Jurkat, Clone E6-1 (cell line): ENCODE data around the gene PRKCB.
"Not testable (repeated sequence)": the region's sequence is repeated elsewhere in the genome, so short reads cannot be mapped to it uniquely, and the experiment has no call there.

Experiments used
- DNase-seq: peaks from one replicate; pipeline ENCODE4 v3.0.0-alpha.2; 2011; ENCODE audit warnings: low read depth, low spot score
- H3K4me3 ChIP-seq: 2 replicates; pipeline ENCODE4 v1.5.1; 2011; ENCODE audit warnings: mild to moderate bottlenecking, low read length, control low read depth, moderate library complexity

Gene PRKCB

DNA sequence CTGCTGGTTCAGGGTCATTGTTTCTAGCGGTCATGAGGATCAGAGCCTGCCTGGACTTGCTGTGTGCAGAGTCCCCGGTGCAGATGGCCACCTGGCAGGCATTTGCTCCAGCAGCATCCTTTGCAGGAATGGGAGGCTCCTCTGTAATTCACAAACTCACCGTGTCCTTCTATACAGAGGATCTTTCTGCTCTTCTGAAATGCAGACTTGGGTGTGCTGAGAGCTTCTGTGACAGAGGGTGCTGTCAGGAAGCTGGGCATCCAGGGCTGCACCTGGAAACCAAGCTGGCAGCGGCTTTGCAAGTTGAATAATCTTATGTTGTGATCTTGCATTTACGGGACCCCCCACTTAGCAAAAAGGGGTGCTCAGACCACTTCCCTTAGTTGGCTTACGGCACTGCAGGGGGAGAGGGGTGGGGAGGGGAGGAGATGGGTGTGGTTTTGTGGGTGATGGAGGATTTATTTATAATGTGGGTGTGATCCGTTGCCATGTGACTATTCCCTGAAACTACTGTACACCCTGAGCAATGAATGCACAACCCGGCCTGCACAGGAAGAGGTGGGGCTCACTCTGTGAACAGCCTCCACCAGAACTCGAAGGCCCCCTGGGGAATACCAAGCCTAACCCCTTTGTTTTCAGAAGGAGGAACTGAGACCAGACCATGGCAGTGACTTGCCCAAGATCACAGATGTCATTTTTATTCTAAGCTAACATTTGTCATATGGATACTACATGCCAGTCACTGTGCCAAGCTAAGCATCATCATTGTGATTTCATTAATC, 178.3 kb downstream of the PRKCB start:
- peak overlapping the region; percentile 19 for H3K4me3 ChIP-seq
- peak; percentile 96 for DNase-seq

DNA sequence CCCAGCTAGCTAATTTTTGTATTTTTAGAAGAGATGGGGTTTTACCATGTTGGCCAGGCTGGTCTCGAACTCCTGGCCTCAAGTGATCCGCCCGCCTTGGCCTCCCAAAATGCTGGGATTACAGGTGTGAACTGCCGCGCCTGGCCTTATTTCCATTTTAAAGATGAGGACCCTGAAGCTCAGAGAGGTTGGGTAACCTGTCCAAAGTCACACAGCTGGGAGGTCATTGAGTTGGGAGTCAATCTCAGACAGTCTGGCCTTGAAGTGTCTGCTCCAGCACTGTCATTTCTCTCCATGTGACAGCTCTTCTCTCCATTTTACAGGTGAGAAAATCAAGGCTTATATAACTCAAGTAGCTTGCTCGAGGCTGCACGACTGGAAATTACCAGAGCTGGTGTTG, 179.2 kb downstream of the PRKCB start:
- DNase-seq, H3K4me3 ChIP-seq: not testable (repeated sequence)

DNA sequence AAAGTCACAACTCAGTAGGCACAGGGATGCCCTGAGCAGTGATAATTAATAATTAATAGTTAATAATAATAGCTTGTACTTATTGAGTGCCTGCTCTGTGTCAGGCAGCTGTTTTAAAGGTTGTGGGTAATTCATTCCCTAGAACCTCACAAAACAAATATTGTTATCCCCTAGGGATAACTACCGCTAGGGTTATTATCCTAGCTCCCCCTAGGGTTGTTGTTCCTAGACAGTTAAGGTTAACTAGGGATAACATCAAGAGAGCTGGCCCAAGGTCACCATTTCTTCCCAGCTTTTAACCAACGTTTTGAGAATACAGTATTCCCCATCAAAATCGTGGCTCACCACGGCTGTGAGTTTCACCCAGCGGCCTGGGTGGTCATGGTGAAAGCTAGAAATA, 180.1 kb downstream of the PRKCB start:
- H3K4me3 ChIP-seq: no peak overlapping the region
- DNase-seq: no peak

DNA sequence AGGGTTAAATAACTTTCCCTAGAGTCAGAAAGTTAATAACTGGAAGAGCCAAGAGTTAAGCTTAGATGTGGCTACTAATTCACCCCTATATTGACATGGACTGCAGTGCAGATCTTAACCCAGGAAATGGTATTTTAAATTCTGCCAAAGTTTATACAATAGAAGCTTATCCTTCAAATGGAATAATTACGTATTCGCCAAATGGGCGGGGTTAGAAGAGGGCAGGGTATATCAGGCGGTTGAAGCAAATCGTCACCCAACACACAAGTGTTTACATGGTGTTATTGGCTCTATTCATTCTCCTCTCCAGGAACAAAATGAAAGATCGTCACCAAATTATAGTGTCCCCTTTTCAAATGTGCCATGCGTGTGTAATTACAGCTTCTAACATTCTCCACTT, 182.7 kb downstream of the PRKCB start:
- H3K4me3 ChIP-seq: no peak overlapping the region
- DNase-seq: no peak

DNA sequence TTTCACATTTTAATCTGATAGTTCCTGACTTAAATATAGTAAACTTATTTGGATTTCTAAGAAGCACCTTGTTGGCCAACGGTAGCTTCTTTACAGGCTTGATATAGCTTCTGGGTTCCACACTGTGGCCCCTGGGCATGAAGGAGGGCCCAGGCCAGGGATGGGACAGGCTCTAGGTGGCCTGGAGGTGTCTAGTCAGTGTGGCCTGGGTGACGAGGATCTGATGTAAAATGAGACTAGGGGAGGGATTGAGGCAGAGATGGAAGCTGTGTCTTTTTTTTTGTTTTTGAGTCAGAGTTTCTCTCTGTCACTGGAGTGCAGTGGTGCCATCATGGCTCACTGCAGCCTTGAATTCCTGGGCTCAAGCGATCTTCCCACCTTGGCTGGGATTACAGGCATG, 187.0 kb downstream of the PRKCB start:
- no peak for DNase-seq
- no peak overlapping the region for H3K4me3 ChIP-seq

DNA sequence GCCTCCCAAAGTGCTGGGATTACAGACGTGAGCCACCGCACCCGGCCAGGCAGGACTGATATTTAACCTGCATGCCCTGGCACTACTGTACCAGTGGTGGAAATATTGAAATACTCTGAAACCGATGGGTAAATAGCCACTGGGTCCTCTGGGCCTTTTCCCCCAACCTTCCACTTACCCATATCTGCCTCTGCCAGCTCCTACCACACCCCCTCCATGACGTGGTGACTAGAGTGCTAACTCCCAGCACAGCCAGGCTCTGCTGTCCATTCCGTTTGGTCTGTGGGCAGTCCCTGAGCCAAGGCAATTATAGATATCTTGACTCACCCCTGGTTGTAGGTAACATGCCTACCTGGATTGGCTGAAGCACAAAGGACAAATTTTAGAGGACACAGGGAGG, 187.8 kb downstream of the PRKCB start:
- H3K4me3 ChIP-seq: no peak overlapping the region
- no peak for DNase-seq

DNA sequence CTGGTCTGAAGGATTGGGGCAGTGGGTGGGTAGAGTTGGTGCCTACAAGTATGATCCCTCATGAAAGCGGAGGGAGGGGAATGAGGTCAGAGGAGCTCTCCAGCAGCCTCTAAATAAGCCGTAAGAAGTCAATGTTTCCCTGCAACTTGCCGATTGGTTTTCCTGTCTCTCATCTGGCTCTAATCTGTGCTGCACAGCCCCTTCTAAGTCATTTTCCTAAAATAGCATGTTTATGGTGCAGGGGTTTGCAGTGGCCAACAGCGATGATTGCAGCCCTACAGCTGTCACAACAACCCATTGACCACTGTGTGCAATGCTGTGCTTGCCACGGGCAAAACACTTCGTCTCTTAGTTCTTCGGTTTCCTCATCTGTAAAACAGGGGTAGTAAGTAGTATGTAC, 189.2 kb downstream of the PRKCB start:
- H3K4me3 ChIP-seq: no peak overlapping the region
- DNase-seq: no peak

DNA sequence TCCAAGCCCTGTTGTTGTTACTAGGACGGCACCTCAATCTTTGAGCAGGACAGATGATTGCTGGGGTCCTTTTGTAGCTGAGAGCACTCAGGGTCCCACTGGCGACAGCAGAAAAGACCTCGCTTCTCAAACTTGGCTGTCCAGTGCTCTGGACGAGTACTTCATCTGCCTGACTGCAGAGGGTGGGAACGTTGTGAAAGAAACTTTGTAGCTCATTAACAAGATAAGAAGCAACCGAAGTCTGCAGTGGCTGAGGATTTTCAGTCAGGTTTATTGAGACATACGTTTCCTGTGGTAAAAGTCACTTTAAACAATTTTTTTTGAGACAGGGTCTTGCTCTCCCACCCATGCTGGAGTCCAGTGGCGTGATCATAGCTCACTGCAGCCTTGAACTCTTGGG, 191.7 kb downstream of the PRKCB start:
- H3K4me3 ChIP-seq: no peak overlapping the region
- no peak for DNase-seq

DNA sequence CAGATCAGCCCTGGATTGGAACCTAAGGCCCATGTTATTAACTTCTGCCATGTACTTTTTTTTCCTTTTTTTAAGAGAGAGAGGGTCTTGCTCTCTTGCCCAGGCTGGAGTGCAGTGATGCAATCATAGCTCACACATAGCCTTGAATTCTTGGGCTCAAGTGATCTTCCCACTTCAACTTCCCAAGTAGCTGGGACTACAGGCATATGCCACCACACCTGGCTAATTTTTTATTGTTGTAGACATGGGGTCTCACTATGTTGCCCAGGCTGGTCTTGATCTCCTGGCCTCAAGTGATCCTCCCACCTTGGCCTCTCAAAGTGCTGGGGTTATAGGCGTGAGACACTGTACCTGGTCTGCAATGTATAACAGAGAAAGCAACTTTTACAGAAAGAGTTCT, 194.1 kb downstream of the PRKCB start:
- DNase-seq, H3K4me3 ChIP-seq: not testable (repeated sequence)

DNA sequence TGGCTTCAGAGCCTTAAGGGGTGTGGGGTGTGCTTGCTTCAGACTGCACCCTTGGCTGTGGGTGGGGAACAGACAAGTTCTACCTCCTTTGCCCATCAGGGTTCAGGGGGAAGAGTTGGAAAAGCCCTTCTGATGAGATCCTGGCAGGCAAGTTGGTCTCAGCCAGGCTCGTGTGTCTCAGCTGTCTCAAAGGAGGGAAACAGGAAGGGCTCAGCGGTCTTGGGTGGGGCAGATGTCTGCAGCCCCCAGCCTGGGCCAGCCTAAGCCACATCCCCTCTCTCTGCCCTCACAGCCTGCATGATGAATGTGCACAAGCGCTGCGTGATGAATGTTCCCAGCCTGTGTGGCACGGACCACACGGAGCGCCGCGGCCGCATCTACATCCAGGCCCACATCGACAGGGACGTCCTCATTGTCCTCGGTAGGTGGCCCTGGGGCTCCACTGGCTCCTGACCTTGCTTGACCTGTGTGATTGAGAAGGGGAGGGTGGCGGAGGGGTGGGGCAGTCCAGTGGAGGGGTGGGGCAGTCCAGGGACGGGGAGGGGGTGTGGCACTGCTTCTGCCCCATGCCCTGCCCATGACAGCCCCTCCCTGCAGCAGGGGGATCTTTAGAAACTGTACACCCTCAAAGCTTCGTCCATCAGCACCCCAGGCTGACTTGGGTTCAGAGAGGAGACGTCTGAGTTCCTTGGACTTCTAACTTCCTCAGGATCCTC, 199.5 kb downstream of the PRKCB start:
- H3K4me3 ChIP-seq: no peak overlapping the region
- DNase-seq: no peak

DNA sequence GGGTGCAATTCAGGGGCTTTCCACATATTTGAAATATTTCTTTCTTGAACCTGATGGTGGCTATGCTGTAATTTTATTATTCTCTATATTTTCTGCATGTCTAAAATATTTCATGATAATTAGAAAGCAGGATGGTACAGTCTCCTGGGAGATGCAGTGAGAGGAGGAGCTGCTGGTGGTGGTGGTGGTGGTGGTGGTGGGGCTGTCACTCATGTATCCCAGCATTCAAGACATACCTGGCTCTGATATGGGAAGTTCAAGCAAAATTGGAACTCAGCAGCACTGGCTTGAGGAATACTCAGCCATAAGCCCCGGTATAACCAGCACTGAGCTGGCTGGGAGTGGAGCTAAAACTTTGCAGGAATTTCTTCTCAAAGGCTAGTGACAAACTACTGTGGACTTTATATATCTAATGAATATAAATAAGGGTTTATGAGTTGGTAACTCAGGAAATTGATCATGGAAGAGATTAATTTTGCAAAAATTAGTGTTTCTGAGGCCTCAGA, 200.3 kb downstream of the PRKCB start:
- no peak for DNase-seq
- no peak overlapping the region for H3K4me3 ChIP-seq

DNA sequence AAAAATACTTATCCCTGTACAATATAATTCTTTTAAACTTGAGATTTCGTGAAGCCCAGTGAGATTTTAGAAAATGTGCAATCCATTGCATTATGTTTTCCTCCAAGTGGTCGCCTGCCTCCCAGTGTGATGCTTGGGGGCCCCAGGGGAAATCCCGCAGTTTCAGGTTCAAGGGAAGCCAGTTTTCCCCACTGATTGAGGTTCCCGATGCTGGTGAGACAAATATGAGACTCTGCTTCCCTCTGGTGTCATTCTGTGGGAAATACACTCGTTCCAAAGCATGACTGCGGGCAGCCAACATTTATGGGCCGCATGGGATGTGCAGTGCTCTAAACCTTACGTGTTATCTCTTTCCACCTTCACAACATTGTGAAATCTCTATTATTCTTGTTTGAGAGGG, 200.8 kb downstream of the PRKCB start:
- peak; percentile 22 for DNase-seq
- no peak overlapping the region for H3K4me3 ChIP-seq

DNA sequence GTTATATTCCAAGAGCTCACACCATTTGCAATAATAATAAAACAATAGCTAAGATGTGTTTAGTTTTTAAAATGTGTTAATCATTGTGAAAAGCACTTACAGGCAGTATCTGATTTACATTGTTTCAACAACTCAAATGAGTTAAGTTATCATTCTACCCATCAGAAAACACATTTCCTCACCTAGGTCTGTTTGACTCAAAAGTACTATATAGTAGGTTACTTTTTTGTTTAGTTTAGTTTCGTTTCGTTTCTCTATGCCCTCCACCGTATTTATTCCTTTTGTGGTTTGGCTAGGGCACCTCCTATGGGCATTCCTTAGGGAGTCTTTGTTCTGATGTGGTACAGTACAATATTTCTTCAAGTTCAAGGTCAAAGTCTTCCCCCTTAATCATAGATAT, 201.6 kb downstream of the PRKCB start:
- DNase-seq: no peak
- H3K4me3 ChIP-seq: no peak overlapping the region

DNA sequence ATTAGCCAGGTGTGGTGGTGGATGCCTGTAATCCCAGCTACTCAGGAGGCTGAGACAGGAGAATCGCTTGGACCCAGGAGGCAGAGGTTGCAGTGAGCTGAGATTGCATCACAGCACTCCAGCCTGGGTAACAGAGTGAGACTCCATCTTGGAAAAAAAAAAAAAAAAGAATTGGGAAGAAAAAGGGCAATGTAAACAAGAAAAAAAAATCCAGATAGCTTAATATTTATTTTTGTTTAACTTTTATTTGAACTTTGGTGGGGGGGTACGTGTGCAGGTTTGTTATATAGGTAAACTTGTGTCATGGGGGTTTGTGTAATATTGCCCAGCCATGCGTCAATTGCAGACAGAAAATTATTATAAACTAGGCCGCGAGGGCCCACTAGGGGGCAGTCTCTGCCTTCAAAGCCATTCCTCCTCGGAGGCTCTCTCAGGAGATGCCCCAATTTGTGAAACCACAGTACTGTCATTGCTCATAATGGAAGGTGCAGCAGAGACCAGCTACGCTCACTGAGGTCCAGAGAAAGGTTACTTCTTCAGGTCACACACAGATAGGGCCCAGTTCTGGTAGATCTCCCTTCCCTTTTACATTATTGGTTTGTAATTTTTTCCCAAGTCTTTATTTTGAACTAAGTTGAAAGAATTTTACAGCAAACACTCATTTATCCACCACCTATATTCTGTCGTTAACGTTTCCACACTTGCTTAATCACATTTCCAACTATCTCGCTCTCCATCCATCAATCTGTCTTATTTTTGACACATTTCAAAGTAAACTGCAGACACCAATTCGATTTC, 206.2 kb downstream of the PRKCB start:
- H3K4me3 ChIP-seq: no peak overlapping the region
- DNase-seq: peak; percentile 59

DNA sequence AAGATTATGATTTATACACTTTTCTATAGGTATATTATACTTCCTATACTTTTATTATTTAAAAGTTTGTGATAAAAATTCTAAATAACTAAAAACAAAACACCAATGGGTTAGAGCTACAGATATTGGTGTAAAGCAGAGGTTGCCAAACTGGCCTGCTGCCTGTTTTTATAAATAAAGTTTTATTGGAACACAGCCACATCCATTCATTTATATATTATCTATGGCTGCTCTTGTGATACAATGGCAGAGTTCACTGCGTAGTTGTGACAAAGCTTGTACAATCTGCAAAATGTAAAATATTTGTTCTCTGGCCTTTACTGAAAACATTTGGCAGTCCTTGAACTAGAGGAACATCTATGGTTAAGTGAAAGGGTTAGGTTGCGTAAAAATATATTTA, 208.7 kb downstream of the PRKCB start:
- no peak for DNase-seq
- no peak overlapping the region for H3K4me3 ChIP-seq

DNA sequence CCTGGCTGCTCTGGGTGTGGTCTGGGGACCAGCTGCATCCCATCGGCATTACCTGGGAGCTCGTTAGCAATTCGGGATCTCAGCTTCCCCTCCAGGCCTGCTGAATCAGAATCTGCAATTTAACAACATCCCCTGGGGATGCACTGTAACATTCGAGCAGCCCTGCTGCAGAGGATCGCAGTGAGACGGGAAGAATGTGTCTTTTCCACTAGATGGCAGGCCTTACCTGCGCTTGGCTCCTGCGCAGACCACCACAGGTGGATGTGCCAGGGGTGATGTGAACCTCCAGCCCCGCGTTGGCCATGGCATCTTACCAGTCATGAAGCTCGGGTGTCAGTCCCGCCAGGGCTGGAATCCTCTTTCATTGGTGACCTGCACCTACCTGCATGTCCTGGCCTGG, 209.9 kb downstream of the PRKCB start:
- DNase-seq: no peak

DNA sequence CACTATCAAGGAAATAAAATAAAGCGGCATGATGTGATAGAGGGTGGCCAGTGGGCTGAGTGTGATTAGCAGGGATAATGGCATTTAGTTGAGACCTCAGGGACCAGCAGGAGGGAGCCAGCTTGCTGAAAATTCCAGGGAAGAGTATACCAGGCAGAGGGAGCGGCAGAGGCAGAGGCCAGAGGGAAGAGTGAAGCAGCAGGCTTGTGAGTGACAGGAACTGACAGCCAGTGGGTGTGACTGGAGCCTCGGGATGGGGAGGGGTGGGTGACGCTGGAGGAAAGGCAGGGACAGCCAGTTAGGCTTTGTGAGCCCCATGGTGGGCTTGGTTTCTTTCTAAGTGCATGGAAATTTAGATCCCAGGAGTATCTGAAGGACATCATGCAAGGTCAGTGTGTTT, 210.7 kb downstream of the PRKCB start:
- no peak overlapping the region for H3K4me3 ChIP-seq
- no peak for DNase-seq

More for the DNA sequence above, 209.9 kb downstream of the PRKCB start:
- H3K4me3 ChIP-seq: no peak overlapping the region

DNA sequence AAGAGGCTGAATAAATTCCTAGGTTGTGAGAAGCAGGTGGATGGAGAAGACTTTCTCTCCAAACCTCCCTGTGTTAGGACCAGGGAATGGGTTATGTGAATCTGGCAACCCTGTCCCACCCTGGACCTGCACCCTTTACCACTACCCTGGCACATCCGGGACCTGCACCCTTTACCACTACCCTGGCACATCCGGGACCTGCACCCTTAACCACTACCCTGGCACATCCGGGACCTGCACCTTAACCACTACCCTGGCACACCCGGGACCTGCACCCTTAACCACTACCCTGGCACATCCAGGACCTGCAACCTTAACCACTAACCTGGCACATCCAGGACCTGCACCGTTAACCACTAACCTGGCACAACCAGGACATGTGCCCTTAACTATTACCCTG, 213.3 kb downstream of the PRKCB start:
- no peak overlapping the region for H3K4me3 ChIP-seq
- DNase-seq: peak; percentile 73

DNA sequence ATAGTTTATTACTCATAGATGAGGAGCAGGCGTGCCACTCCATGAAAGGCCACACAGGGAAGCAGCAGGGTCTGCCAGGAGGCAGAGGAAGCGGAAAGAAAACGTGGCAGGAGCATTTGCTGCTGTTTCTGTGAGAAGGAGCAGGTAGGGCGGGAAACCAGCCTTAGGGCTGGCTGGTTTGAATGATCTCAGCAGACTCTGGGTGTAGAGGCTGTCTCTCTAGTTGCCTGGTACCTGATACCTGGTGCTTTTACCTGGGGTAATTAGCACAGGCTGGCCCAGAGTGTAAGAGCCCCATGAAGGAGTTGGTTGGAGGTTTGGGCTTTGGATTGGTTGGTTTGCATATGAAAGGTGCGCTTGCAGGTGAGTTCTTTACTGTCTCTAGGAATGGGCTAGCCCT, 215.3 kb downstream of the PRKCB start:
- no peak overlapping the region for H3K4me3 ChIP-seq
- DNase-seq: no peak
